Caco-2 (cell line): ENCODE data around the gene PRR15L. TPM values are rescaled to one million over a fixed set of nuclear protein-coding genes. Genes with fewer than 3 reads are reported as not detected.

ENCODE experiments used
- BruUV-seq: library from RNA; stranded (reverse); fragments of 400-500 nt; replicated peaks from 2 replicates; lab custom pipeline; 2021; lab: Mats Ljungman, UMichigan
- CTCF ChIA-PET: fragments of 300-600 bp; sonication (Branson Sonifier 250); formaldehyde crosslinking; loops from one replicate; lab custom pipeline; 2022; ENCODE audit warnings: antibody characterized with exemption; lab: Charles Lee
- POLR2A ChIA-PET: fragments of 300-600 bp; sonication (Branson Sonifier 250); formaldehyde crosslinking; loops from one replicate; lab custom pipeline; 2022; ENCODE audit warnings: antibody characterized with exemption; lab: Charles Lee
- DNase-seq, 2 experiments: peaks; one replicate each; pipeline versions ENCODE4 v3.0.0 to v3.0.0-alpha.2; 2020 to 2022
- H3K27me3 ChIP-seq: replicated peaks from 2 replicates; pipeline ENCODE4 v1.6.0; 2011; ENCODE audit warnings: low read length; ENCODE audit not compliant: control insufficient read depth, insufficient read depth
- H3K36me3 ChIP-seq: 2 replicates; pipeline ENCODE4 v1.5.1; 2011; ENCODE audit warnings: low read length; ENCODE audit not compliant: control insufficient read depth, insufficient read depth
- H3K4me1 ChIP-seq: fragments of 250-450 bp; sonication (Bioruptor Pico); 2 replicates; pipeline ENCODE4 v1.5.1; 2020; ENCODE audit warnings: mild to moderate bottlenecking
- H3K4me3 ChIP-seq: 2 replicates; pipeline ENCODE4 v1.5.1; 2011; ENCODE audit warnings: low read depth, mild to moderate bottlenecking, control low read depth, low read length
- H3K9me3 ChIP-seq: fragments of 250-450 bp; sonication (Bioruptor Pico); 2 replicates; pipeline ENCODE4 v1.5.1; 2020; ENCODE audit warnings: mild to moderate bottlenecking, moderate library complexity
- H3K27ac Mint-ChIP-seq: one replicate; pipeline ENCODE4 v1.8.0; 2022; ENCODE audit warnings: mixed read lengths; ENCODE audit not compliant: unreplicated experiment
- H3K27me3 Mint-ChIP-seq: one replicate; pipeline ENCODE4 v1.8.0; 2022; ENCODE audit warnings: mixed read lengths; ENCODE audit not compliant: insufficient read depth, unreplicated experiment
- H3K36me3 Mint-ChIP-seq: one replicate; pipeline ENCODE4 v1.8.0; 2022; ENCODE audit warnings: mild to moderate bottlenecking, mixed read lengths; ENCODE audit not compliant: insufficient read depth, unreplicated experiment
- H3K4me1 Mint-ChIP-seq: one replicate; pipeline ENCODE4 v1.8.0; 2022; ENCODE audit warnings: low read depth, mixed read lengths; ENCODE audit not compliant: unreplicated experiment
- H3K4me3 Mint-ChIP-seq: one replicate; pipeline ENCODE4 v1.8.0; 2022; ENCODE audit warnings: mild to moderate bottlenecking, moderate library complexity, mixed read lengths; ENCODE audit not compliant: unreplicated experiment
- H3K9me3 Mint-ChIP-seq: one replicate; pipeline ENCODE4 v1.8.0; 2022; ENCODE audit warnings: mixed read lengths; ENCODE audit not compliant: unreplicated experiment
- CTCF ChIP-seq, 2 experiments: fragments of 200-600 bp in 1 of 2; IDR thresholded peaks; 1 replicate in 1 of 2; 2 replicates in 1 of 2; pipeline versions ENCODE4 v1.5.1 to v1.8.0; 2011 to 2022; ENCODE audit warnings: antibody characterized with exemption in 1 of 2, control low read depth in 1 of 2, inconsistent platforms in 1 of 2, low read depth in 1 of 2, low read length in 1 of 2, mild to moderate bottlenecking in 1 of 2, moderate library complexity in 1 of 2; ENCODE audit not compliant: insufficient read depth in 1 of 2, severe bottlenecking in 1 of 2, unreplicated experiment in 1 of 2
- intact Hi-C: fragments of 100-400 bp; cut with micrococcal nuclease; formaldehyde crosslinking; loops from one replicate; pipeline ENCODE4 v1.10.0; 2022; ENCODE audit not compliant: unreplicated experiment
- total RNA-seq: library from RNA; stranded (reverse); gene quantifications from 2 replicates; pipeline ENCODE4 v1.2.3, GENCODE V29; 2022

The PRR15L gene
- total RNA-seq, 1 experiment from 2014 or later, result 24.3 TPM

GRCh38 chr17:47941246-47942095 lies 16.2 kb downstream of the PRR15L start, which contains the start of gene PNPO:
PNPO (plus strand) TSS chr17:47941571; CDS start chr17:47941676, 105 bp downstream.
- intact Hi-C loops, result loop anchor here (1.0 kb wide), 3 partner anchors 8 to 107 kb away; partner anchors contain the start of gene NFE2L1
- peaks cover 33% of the 10 kb centered on the region for H3K36me3 Mint-ChIP-seq
- no peaks in the 10 kb centered on the region for H3K27me3 ChIP-seq

GRCh38 chr17:47937941-47938340 lies 19.7 kb downstream of the PRR15L start:
- POLR2A ChIA-PET, result interaction anchor here (1.3 to 2.0 kb wide), 2 partner anchors 9 to 33 kb away, joined by 5 to 7 read pairs; partner anchors contain the start of gene CDK5RAP3
- peaks cover 12% of the 10 kb centered on the region; the same call in 1 of the 2 replicates for H3K4me1 ChIP-seq
- peaks cover 33% of the 10 kb centered on the region for H3K36me3 Mint-ChIP-seq
- peaks cover 17% of the 10 kb centered on the region for H3K4me1 Mint-ChIP-seq
- H3K27ac Mint-ChIP-seq, result no peak overlapping the region
- H3K27me3 Mint-ChIP-seq, result no peaks in the 10 kb centered on the region
- TF ChIP-seq CTCF (IDR thresholded peaks at IDR 0.05; ENCODE audit: insufficient read depth in 1 of 2, low read depth in 1 of 2, low read length in 1 of 2, severe bottlenecking in 1 of 2, unreplicated experiment in 1 of 2), result no peak
- no peak overlapping the region for H3K4me3 ChIP-seq
- no peaks in the 10 kb centered on the region for H3K9me3 ChIP-seq
- H3K9me3 Mint-ChIP-seq, result no peaks in the 10 kb centered on the region
- H3K4me3 Mint-ChIP-seq, result no peak overlapping the region
- intact Hi-C loops, result no loop called here
- no peaks in the 10 kb centered on the region for H3K27me3 ChIP-seq
- no peak for DNase-seq
- CTCF ChIA-PET, result interaction anchor here (0.7 to 1.9 kb wide), 4 partner anchors 9 to 33 kb away, joined by 3 to 4 read pairs (median 4); partner anchors contain the start of gene CDK5RAP3
- no peaks in the 10 kb centered on the region for H3K36me3 ChIP-seq
- no TSS peak for BruUV-seq

More at GRCh38 chr17:47941246-47942095, 16.2 kb downstream of the PRR15L start, which contains the start of gene PNPO:
- Mint-ChIP-seq H3K27ac (peak within 1 kb of the TSS; percentile 75), H3K4me3 (peak within 1 kb of the TSS; percentile 82), H3K4me1 (peaks cover 23% of the 10 kb centered on the region), H3K27me3 (no peaks in the 10 kb centered on the region), H3K9me3 (no peaks in the 10 kb centered on the region)
- H3K4me3 ChIP-seq, result peak within 1 kb of the TSS; percentile 69
- BruUV-seq, result no TSS peak
- no peaks in the 10 kb centered on the region for H3K9me3 ChIP-seq
- DNase-seq, result peak; percentile 100
- ChIA-PET POLR2A (interaction anchor here (0.5 to 2.3 kb wide), 41 partner anchors 9 to 1719 kb away, joined by 3 to 70 read pairs (median 4); partner anchors contain the start of genes CDK5RAP3, HOXB13, KPNB1 and LRRC46), CTCF (interaction anchor here (0.5 to 7.0 kb wide), 38 partner anchors 9 to 1621 kb away, joined by 3 to 219 read pairs (median 5); partner anchors contain the start of genes CDK5RAP3, LRRC46, MRPL10 and PRR15L)
- peak; percentile 45 to 48 for TF ChIP-seq CTCF (IDR thresholded peaks at IDR 0.05; ENCODE audit: insufficient read depth in 1 of 2, low read depth in 1 of 2, low read length in 1 of 2, severe bottlenecking in 1 of 2, unreplicated experiment in 1 of 2)
- H3K4me1 ChIP-seq, result peaks cover 12% of the 10 kb centered on the region; the same call in 1 of the 2 replicates
- H3K36me3 ChIP-seq, result peaks cover 7% of the 10 kb centered on the region

GRCh38 chr17:47935961-47936360 lies 21.7 kb downstream of the PRR15L start:
- no TSS peak for BruUV-seq

More at GRCh38 chr17:47935961-47936360, 21.7 kb downstream of the PRR15L start:
- ChIA-PET CTCF (interaction anchor here (1.1 to 1.4 kb wide), 2 partner anchors 11 to 35 kb away, joined by 7 to 10 read pairs; partner anchors contain the start of gene CDK5RAP3), POLR2A (interaction anchor here (0.5 kb wide), 1 partner anchor 30 kb away, joined by 3 read pairs; no protein-coding TSS in a partner anchor)
- Histone ChIP-seq H3K36me3 (no peaks in the 10 kb centered on the region), H3K27me3 (no peaks in the 10 kb centered on the region), H3K4me1 (0 out of 2 replicates have a peak, but pooled peaks cover 6% of the 10 kb centered on the region), H3K4me3 (no peak overlapping the region), H3K9me3 (no peaks in the 10 kb centered on the region)
- Mint-ChIP-seq H3K4me1 (peaks cover 5% of the 10 kb centered on the region), H3K27ac (no peak overlapping the region), H3K27me3 (no peaks in the 10 kb centered on the region), H3K36me3 (peaks cover 21% of the 10 kb centered on the region), H3K9me3 (no peaks in the 10 kb centered on the region), H3K4me3 (no peak overlapping the region)
- TF ChIP-seq CTCF (IDR thresholded peaks at IDR 0.05; ENCODE audit: insufficient read depth in 1 of 2, low read depth in 1 of 2, low read length in 1 of 2, severe bottlenecking in 1 of 2, unreplicated experiment in 1 of 2), result no peak
- DNase-seq, result no peak
- intact Hi-C loops, result no loop called here
